Fibroblast of villous mesenchyme (primary cell): ENCODE results near the gene ENTR1. TPM values are rescaled to one million over a fixed set of nuclear protein-coding genes. Genes with fewer than 3 reads are reported as not detected.

ENCODE experiments used
- DNase-seq: peaks from one replicate; pipeline ENCODE4 v3.0.0-alpha.2; 2010; ENCODE audit warnings: low read depth
- H3K4me3 ChIP-seq: 2 replicates; pipeline ENCODE4 v1.5.1; 2011; ENCODE audit warnings: low read depth, mild to moderate bottlenecking, low read length
- total RNA-seq: library from RNA; depleted of rRNA; stranded (reverse); fragments of >200 nt; gene quantifications from 2 replicates; pipeline ENCODE4 v1.2.3, GENCODE V29; 2012
- TF ChIP-seq, protein P1 (sequence below): IDR thresholded peaks from 2 replicates; pipeline ENCODE4 v1.5.1; 2012; ENCODE audit warnings: low read depth, mild to moderate bottlenecking, low read length; ENCODE audit not compliant: insufficient read depth

Gene ENTR1
- total RNA-seq, 1 donor = 34.5 TPM

DNA sequence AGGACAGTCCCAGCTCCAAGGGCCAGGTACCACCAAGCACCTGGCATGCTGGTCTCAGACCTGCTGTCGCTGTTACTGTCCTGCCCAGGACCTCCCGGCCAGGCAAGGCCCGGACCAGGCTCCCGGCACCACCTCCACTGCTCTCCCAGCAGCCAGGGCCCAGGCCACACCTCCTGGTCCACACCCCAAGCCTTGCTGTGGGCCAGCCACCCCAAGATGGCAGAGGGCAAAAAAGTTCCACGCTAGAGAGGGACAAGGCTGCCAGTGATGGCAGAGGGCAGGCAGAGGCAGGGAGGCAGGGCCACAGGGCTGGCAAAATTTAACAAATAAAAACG lies 48.0 kb downstream of the ENTR1 start:
- TF ChIP-seq, protein P1, sequence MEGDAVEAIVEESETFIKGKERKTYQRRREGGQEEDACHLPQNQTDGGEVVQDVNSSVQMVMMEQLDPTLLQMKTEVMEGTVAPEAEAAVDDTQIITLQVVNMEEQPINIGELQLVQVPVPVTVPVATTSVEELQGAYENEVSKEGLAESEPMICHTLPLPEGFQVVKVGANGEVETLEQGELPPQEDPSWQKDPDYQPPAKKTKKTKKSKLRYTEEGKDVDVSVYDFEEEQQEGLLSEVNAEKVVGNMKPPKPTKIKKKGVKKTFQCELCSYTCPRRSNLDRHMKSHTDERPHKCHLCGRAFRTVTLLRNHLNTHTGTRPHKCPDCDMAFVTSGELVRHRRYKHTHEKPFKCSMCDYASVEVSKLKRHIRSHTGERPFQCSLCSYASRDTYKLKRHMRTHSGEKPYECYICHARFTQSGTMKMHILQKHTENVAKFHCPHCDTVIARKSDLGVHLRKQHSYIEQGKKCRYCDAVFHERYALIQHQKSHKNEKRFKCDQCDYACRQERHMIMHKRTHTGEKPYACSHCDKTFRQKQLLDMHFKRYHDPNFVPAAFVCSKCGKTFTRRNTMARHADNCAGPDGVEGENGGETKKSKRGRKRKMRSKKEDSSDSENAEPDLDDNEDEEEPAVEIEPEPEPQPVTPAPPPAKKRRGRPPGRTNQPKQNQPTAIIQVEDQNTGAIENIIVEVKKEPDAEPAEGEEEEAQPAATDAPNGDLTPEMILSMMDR = no peak
- peak overlapping the region; percentile 27 for H3K4me3 ChIP-seq
- no peak for DNase-seq

DNA sequence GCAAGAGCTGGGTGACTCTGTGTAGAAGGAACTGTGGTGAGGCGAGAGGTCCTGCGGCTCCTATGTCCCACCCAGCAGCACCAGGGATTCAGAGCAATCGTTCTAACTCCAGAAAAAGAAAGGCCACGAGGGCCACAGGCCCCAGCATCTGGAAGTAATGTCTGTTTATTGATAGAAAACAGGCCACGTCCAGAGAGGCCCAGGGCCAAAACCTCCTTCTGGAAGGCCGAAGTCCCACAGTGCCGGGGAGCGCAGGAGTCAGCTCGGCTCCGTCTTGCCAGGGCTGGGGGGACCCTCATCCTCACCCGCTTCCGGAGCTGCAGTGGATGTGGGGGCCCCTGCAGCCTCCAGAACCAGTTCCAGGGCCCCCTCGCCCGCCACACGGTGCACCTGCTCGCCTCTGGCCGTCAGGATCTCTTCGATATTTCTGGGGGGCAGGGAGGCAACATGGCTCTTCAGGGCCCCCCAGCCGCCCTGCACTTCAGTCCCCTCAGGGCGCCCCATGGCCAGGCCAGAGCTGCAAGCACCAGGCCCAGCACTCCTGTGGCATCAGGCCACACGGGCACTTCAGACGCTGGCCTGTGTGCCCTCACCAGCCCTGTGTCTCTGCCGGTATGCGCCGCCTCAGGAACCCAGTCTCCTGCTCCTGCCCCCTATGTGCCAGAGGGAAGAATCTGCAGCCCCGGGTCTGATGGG lies 48.5 kb downstream of the ENTR1 start:
- no peak overlapping the region for H3K4me3 ChIP-seq
- peak; percentile 69 for DNase-seq
- TF ChIP-seq, protein P1 = no peak

DNA sequence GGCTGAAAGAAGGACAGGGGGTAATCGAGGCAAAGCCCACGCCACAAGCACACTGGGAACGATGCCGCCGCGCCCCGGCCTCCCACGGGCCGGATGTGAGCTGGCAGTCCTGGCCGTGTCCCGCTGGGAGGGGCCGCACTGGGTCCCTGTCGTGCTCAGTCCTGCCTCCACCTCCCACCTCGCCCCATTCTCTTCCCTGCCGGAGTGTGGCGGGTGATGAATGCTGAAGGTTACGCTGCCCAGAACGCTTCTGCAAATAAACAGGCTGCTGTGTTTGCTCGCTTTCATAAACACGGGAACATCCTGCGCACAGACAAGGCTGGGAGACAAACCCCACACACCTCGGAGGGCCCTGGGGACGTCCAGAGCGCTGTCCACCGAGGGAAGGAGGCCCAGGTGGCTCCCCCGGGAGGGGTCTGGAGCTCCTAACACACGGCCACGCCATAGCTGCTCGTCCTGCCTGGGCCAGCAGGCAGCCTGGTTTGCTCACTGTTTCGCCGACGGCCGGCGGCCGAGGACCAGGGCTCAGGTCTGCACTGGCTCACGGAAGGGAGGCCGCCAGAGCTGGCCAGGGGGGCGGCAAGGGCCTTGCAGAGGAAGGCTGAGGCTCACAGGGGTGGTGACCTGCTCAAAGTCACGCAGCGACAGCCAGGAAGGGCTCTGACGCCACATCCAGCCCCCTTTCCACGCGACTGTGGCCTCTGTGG lies 49.2 kb downstream of the ENTR1 start:
- peak; percentile 60 for DNase-seq
- no peak overlapping the region for H3K4me3 ChIP-seq

DNA sequence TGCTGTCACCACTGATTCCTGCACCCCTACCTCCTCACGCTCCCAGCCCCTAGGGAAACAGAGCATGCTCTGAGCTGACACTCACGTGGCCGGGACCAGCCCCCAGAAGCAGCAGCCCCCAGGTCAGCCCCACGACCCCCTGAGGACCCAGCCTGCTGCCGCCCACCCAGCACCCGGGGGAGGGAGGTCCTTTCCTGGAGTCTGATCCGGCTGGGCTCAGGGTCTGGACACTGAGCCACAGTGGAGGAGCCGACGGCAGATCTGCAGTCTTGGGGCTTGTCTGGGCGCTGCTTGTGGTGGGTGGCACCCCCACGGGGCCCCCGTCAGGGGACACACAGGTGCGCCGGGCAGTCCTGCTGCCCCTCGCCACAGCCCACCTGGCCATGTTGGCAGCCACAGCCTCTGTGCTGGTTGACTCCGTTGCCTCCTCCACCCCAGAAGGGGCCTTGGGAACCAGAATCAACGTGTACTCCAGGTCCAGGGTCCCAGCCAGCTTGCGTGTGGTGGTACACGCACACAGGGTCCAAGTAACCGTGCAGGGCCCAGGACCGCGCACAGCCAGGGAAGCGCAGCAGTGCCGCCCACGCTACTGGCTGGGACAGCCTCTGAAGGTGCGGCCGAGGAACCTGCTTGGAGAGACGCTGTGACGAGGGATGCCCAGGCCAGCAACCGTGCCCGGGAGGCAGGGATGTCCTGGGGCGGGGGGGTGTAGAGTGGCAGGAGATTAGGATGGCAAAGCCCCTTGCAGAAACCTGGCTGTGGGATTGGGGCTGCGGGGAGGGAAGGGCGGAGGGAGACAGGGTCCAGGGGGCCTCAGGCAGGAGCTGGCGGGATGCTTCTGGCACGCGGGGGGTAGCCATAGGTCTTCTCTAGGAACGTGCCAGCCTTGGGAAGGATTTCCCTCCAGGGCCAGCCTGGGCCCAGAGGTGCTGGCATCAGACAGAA lies 50.4 kb downstream of the ENTR1 start:
- H3K4me3 ChIP-seq = no peak overlapping the region
- no peak for DNase-seq
- TF ChIP-seq, protein P1 = no peak

More for the DNA sequence above, 49.2 kb downstream of the ENTR1 start:
- TF ChIP-seq, protein P1 = no peak

GRCh38 chr9:136358888-136359287 lies 51.5 kb downstream of the ENTR1 start:
- H3K4me3 ChIP-seq = no peak overlapping the region
- no peak for DNase-seq
- TF ChIP-seq, protein P1 = no peak

DNA sequence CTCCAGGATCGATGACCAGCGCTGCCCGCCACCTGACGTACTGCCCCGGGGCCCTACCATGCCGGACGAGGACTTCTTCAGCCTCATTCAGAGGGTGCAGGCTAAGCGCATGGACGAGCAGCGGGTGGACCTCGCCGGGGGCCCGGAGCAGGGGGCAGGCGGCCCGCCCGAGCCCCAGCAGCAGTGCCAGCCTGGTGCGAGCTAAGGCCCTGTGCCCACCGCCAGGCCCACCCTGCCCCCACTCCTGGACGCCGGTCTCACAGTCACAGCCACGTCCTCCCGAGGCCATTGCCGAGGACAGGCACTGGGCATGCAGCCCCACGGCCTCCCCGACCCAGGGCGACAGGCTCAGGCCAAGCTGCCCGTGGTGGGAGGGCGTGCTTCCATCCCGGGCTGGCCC lies 52.4 kb downstream of the ENTR1 start:
- no peak overlapping the region for H3K4me3 ChIP-seq
- DNase-seq = no peak
- TF ChIP-seq, protein P1 = no peak
